Activated T-cell treated with anti-CD3 and anti-CD28 coated beads for 1 hour (primary cell): ENCODE measurements around the gene TNFAIP8L2.
"Not testable (repeated sequence)": the region's sequence is repeated elsewhere in the genome, so short reads cannot be mapped to it uniquely, and the experiment has no call there.

Experiments used
- DNase-seq: peaks from one replicate; pipeline ENCODE4 v3.0.0-alpha.2; 2020; ENCODE audit warnings: low read depth

Gene TNFAIP8L2

GRCh38 chr1:151146072-151146411 is 10.4 kb upstream of the TNFAIP8L2 start:
- no peak for DNase-seq

- DNase-seq = peak; percentile 79
These were observed 9.9 kb upstream of the TNFAIP8L2 start, which contains the start of gene SEMA6C for GRCh38 chr1:151146412-151147131. Gene SEMA6C, minus strand, starts transcription at chr1:151146631. Its CDS starts 4,010 bp downstream, at chr1:151142621.

GRCh38 chr1:151147132-151147503 is 9.3 kb upstream of the TNFAIP8L2 start:
- no peak for DNase-seq

GRCh38 chr1:151147665-151148064 is 8.8 kb upstream of the TNFAIP8L2 start:
- no peak for DNase-seq

GRCh38 chr1:151157067-151157531 is 650 bp downstream of the TNFAIP8L2 start:
- DNase-seq = peak; percentile 31

GRCh38 chr1:151158326-151158725 is 1.9 kb downstream of the TNFAIP8L2 start:
- DNase-seq = no peak

- no peak for DNase-seq
These were observed 2.4 kb downstream of the TNFAIP8L2 start for GRCh38 chr1:151158751-151159251.

- no peak for DNase-seq
These were observed 2.9 kb downstream of the TNFAIP8L2 start for GRCh38 chr1:151159373-151159772.

- no peak for DNase-seq
These were observed 8.4 kb downstream of the TNFAIP8L2 start for GRCh38 chr1:151164732-151165280.

- DNase-seq = no peak
These were observed 8.9 kb downstream of the TNFAIP8L2 start for GRCh38 chr1:151165281-151165737.

GRCh38 chr1:151165738-151166504 is 9.5 kb downstream of the TNFAIP8L2 start, which contains the start of the genes LYSMD1 and SCNM1:
Gene LYSMD1, minus strand, starts transcription at chr1:151165902. Its CDS starts 644 bp downstream, at chr1:151165258.
Gene SCNM1, plus strand, starts transcription at chr1:151166144. Its CDS starts 9 bp downstream, at chr1:151166153.
- DNase-seq = peak; percentile 90

GRCh38 chr1:151166505-151166956 is 10.1 kb downstream of the TNFAIP8L2 start:
- DNase-seq = no peak

- DNase-seq = no peak
These were observed 10.7 kb downstream of the TNFAIP8L2 start for GRCh38 chr1:151167116-151167515.

- no peak for DNase-seq
These were observed 14.7 kb downstream of the TNFAIP8L2 start for GRCh38 chr1:151171190-151171589.

- DNase-seq = no peak
These were observed 18.7 kb downstream of the TNFAIP8L2 start for GRCh38 chr1:151175041-151175741.

GRCh38 chr1:151175863-151176262 is 19.4 kb downstream of the TNFAIP8L2 start, which contains the start of gene TMOD4:
Gene TMOD4, minus strand, starts transcription at chr1:151175981. Its CDS starts 1,106 bp downstream, at chr1:151174875.
- no peak for DNase-seq

- no peak for DNase-seq
These were observed 20.1 kb downstream of the TNFAIP8L2 start for GRCh38 chr1:151176514-151177045.

- DNase-seq = no peak
These were observed 27.8 kb downstream of the TNFAIP8L2 start for GRCh38 chr1:151184211-151184610.

GRCh38 chr1:151187205-151187604 is 30.8 kb downstream of the TNFAIP8L2 start:
- DNase-seq = no peak

- DNase-seq = not testable (repeated sequence)
These were observed 32.2 kb downstream of the TNFAIP8L2 start for GRCh38 chr1:151188667-151189066.
